HL-60 (cell line): ENCODE data around the gene SCLY.

Experiments used
- DNase-seq, 2 experiments: peaks; one replicate each; pipeline ENCODE4 v3.0.0-alpha.2; 2010 to 2020; ENCODE audit warnings: low read depth in 1 of 2, low spot score in 1 of 2
- H3K27ac ChIP-seq: fragments of 250-450 bp; sonication (Bioruptor Pico); replicated peaks from 2 replicates; pipeline ENCODE4 v1.5.1; 2020; ENCODE audit warnings: mild to moderate bottlenecking, moderate library complexity
- H3K27me3 ChIP-seq: fragments of 250-450 bp; sonication (Bioruptor Pico); 2 replicates; pipeline ENCODE4 v1.5.1; 2021; ENCODE audit warnings: mild to moderate bottlenecking, moderate library complexity; ENCODE audit not compliant: insufficient read depth, poor library complexity, severe bottlenecking
- H3K4me3 ChIP-seq: replicated peaks from 2 replicates; pipeline ENCODE4 v1.5.1; 2011; ENCODE audit warnings: mild to moderate bottlenecking, control low read depth, low read length; ENCODE audit not compliant: insufficient read depth
- CTCF ChIP-seq: IDR thresholded peaks from one replicate; pipeline ENCODE4 v1.5.1; 2011; ENCODE audit warnings: low read length, control low read depth, inconsistent platforms; ENCODE audit not compliant: insufficient read depth
- GABPA ChIP-seq: IDR thresholded peaks from 2 replicates; pipeline ENCODE4 v1.6.1; 2012; ENCODE audit warnings: low read depth
- POLR2AphosphoS5 ChIP-seq: IDR thresholded peaks from 2 replicates; pipeline ENCODE4 v1.6.1; 2012; ENCODE audit warnings: low read depth
- REST ChIP-seq: IDR thresholded peaks from 2 replicates; pipeline ENCODE4 v1.6.1; 2012; ENCODE audit warnings: low read depth; ENCODE audit not compliant: insufficient replicate concordance
- SPI1 ChIP-seq: IDR thresholded peaks from 2 replicates; pipeline ENCODE4 v1.6.1; 2012; ENCODE audit warnings: low read depth, mild to moderate bottlenecking, borderline replicate concordance
- long read RNA-seq: library from polyadenylated mRNA; unstranded; transcript quantifications from one replicate; pipeline ENCODE4 v2.0.0, GENCODE V29; 2020

SCLY gene
- long read RNA-seq, transcript SCLY-201 (12 exons, 2,562 nt), result major isoform, 14 of 43 reads
- long read RNA-seq, partial matches to known transcripts, result 4 of 43 reads
- long read RNA-seq, other reads (novel, unspliced or antisense), result 21 of 43 reads

- Histone ChIP-seq H3K4me3 (peak within 1 kb of the TSS; percentile 99), H3K27ac (peak within 1 kb of the TSS; percentile 86), H3K27me3 (no peaks in the 10 kb centered on the region)
- peak; percentile 85 for TF ChIP-seq POLR2AphosphoS5
- peak; percentile 90 for TF ChIP-seq GABPA
- no peak for TF ChIP-seq CTCF
- TF ChIP-seq REST, result no peak
- TF ChIP-seq SPI1, result no peak; the same call in none of the 2 replicates
- DNase-seq, result peak; percentile 90 to 96
These were observed at the start of gene SCLY for GRCh38 chr2:238060542-238061314. SCLY (plus strand) TSS chr2:238061001; CDS start chr2:238061055, 54 bp downstream.

GRCh38 chr2:238013806-238014205 lies 47.0 kb upstream of the SCLY start:
- Histone ChIP-seq H3K4me3 (no peak overlapping the region), H3K27me3 (no peaks in the 10 kb centered on the region), H3K27ac (no peak overlapping the region)
- no peak for DNase-seq
- TF ChIP-seq REST, result no peak
- no peak for TF ChIP-seq GABPA
- no peak for TF ChIP-seq SPI1
- TF ChIP-seq POLR2AphosphoS5, result no peak
- no peak for TF ChIP-seq CTCF

GRCh38 chr2:238015705-238016104 lies 45.1 kb upstream of the SCLY start:
- H3K27me3 ChIP-seq, result no peaks in the 10 kb centered on the region
- TF ChIP-seq CTCF (no peak), SPI1 (no peak), POLR2AphosphoS5 (no peak), GABPA (no peak), REST (no peak)
- H3K4me3 ChIP-seq, result no peak overlapping the region
- no peak overlapping the region for H3K27ac ChIP-seq
- no peak for DNase-seq
